GM20000 (cell line): ENCODE data around the gene PLIN4.

Experiments used
- DNase-seq: peaks from one replicate; pipeline ENCODE4 v3.0.0; 2012; ENCODE audit warnings: low spot score
- CTCF ChIP-seq: IDR thresholded peaks from 2 replicates; pipeline ENCODE4 v1.5.1; 2012; ENCODE audit warnings: mild to moderate bottlenecking, control low read depth; ENCODE audit errors: extremely low read depth, missing control alignments

PLIN4 gene

GRCh38 chr19:4497770-4498389 is 20.4 kb downstream of the PLIN4 start:
- DNase-seq: no peak
- TF ChIP-seq CTCF: no peak

- no peak for TF ChIP-seq CTCF
- no peak for DNase-seq
Observed at GRCh38 chr19:4496304-4496703, 22.0 kb downstream of the PLIN4 start.

GRCh38 chr19:4495471-4495870 is 22.8 kb downstream of the PLIN4 start:
- no peak for DNase-seq

GRCh38 chr19:4494691-4495064 is 23.6 kb downstream of the PLIN4 start:
- no peak for TF ChIP-seq CTCF
- no peak for DNase-seq

More at GRCh38 chr19:4495471-4495870, 22.8 kb downstream of the PLIN4 start:
- no peak for TF ChIP-seq CTCF

- DNase-seq: no peak
- TF ChIP-seq CTCF: no peak
Observed at GRCh38 chr19:4493929-4494690, 24.2 kb downstream of the PLIN4 start.

GRCh38 chr19:4493104-4493928 is 25.0 kb downstream of the PLIN4 start:
- TF ChIP-seq CTCF: no peak
- DNase-seq: no peak
